HG03558 (cell line): Measurements from ENCODE around the gene APOE.
"Not testable (repeated sequence)": the region's sequence is repeated elsewhere in the genome, so short reads cannot be mapped to it uniquely, and the experiment has no call there.

Experiments
- ATAC-seq: cut with Tn5 transposase; IDR thresholded peaks from one replicate; pipeline ENCODE4 v1.9.1; 2021; ENCODE audit warnings: moderate number of reproducible peaks; ENCODE audit not compliant: unreplicated experiment; ENCODE audit errors: extremely low read depth

The APOE gene

GRCh38 chr19:44905437-44906160, at the start of gene APOE:
Gene APOE (plus strand): TSS chr19:44905796. CDS start chr19:44906625, 829 bp downstream.
- ATAC-seq = no peak

- ATAC-seq = no peak
These were observed 49.0 kb upstream of the APOE start for GRCh38 chr19:44856421-44857083.

- no peak for ATAC-seq
These were observed 47.8 kb upstream of the APOE start for GRCh38 chr19:44857837-44858236.

- ATAC-seq = not testable (repeated sequence)
These were observed 44.0 kb upstream of the APOE start for GRCh38 chr19:44861576-44861975.

GRCh38 chr19:44863990-44864389, 41.6 kb upstream of the APOE start:
- ATAC-seq = no peak

- no peak for ATAC-seq
These were observed 40.3 kb upstream of the APOE start for GRCh38 chr19:44865196-44865767.

- ATAC-seq = no peak
These were observed 38.9 kb upstream of the APOE start for GRCh38 chr19:44866664-44867063.

GRCh38 chr19:44867578-44867977, 38.0 kb upstream of the APOE start:
- ATAC-seq = no peak

- ATAC-seq = no peak
These were observed 35.7 kb upstream of the APOE start for GRCh38 chr19:44869733-44870470.

- ATAC-seq = no peak
These were observed 33.8 kb upstream of the APOE start for GRCh38 chr19:44871809-44872208.

GRCh38 chr19:44872661-44873060, 32.9 kb upstream of the APOE start:
- no peak for ATAC-seq

GRCh38 chr19:44874317-44874716, 31.3 kb upstream of the APOE start:
- no peak for ATAC-seq

GRCh38 chr19:44875666-44876451, 29.7 kb upstream of the APOE start:
- ATAC-seq = no peak

GRCh38 chr19:44876930-44877535, 28.6 kb upstream of the APOE start:
- no peak for ATAC-seq

GRCh38 chr19:44878120-44878865, 27.3 kb upstream of the APOE start:
- ATAC-seq = no peak

- no peak for ATAC-seq
These were observed 26.1 kb upstream of the APOE start for GRCh38 chr19:44879309-44880065.

- no peak for ATAC-seq
These were observed 23.5 kb upstream of the APOE start for GRCh38 chr19:44882063-44882462.
